Stomach (tissue), 4 donors: Measurements from ENCODE around the gene USP7.

Source experiments
- EP300 ChIP-seq: sonication (generic); formaldehyde crosslinking; IDR thresholded peaks from one replicate; pipeline ENCODE4 v1.6.1; 2017; ENCODE audit warnings: antibody characterized with exemption
- POLR2A ChIP-seq, 4 donors: fragments of 450-650 bp; IDR thresholded peaks; one replicate each; pipeline ENCODE4 v1.6.1; 2016; ENCODE audit warnings: antibody characterized with exemption in 4 of 4, control low read depth in 2 of 4, mild to moderate bottlenecking in 1 of 4, moderate library complexity in 1 of 4
- TF ChIP-seq, protein P1 (sequence below), 7 experiments: fragments of 450-650 bp in 4 of 7; fragments of 200-600 bp in 3 of 7; sonication (generic) in 3 of 7; IDR thresholded peaks; one replicate each; pipeline ENCODE4 v1.5.1; 2016 to 2019; ENCODE audit warnings: antibody characterized with exemption in 7 of 7, control low read depth in 2 of 7, mild to moderate bottlenecking in 1 of 7

DNA sequence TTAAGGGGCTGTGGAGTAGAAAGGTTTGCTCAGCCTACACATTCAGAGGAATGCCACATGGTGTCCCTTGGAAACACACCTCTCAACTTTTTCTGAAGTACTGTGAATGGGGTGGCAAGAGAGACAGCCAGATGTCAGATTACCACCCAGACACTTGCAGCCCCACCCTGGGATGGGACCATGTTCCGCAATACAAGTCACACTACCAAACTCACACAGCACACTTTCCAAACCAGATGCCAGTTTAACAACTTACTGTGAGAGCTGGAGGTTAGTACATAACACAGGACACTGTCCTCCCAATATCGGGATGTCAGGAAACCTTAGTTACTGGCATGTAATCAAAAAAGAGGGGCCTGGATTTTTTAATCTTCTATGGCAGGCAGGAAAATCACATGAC is 7.9 kb downstream of the USP7 start:
- no peak for TF ChIP-seq POLR2A (IDR thresholded peaks at IDR 0.05)
- TF ChIP-seq, protein P1, sequence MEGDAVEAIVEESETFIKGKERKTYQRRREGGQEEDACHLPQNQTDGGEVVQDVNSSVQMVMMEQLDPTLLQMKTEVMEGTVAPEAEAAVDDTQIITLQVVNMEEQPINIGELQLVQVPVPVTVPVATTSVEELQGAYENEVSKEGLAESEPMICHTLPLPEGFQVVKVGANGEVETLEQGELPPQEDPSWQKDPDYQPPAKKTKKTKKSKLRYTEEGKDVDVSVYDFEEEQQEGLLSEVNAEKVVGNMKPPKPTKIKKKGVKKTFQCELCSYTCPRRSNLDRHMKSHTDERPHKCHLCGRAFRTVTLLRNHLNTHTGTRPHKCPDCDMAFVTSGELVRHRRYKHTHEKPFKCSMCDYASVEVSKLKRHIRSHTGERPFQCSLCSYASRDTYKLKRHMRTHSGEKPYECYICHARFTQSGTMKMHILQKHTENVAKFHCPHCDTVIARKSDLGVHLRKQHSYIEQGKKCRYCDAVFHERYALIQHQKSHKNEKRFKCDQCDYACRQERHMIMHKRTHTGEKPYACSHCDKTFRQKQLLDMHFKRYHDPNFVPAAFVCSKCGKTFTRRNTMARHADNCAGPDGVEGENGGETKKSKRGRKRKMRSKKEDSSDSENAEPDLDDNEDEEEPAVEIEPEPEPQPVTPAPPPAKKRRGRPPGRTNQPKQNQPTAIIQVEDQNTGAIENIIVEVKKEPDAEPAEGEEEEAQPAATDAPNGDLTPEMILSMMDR (IDR thresholded peaks at IDR 0.05), result no peak
- no peak for TF ChIP-seq EP300
